Measurements from ENCODE around the gene SCAMP2.

The SCAMP2 gene

DNA sequence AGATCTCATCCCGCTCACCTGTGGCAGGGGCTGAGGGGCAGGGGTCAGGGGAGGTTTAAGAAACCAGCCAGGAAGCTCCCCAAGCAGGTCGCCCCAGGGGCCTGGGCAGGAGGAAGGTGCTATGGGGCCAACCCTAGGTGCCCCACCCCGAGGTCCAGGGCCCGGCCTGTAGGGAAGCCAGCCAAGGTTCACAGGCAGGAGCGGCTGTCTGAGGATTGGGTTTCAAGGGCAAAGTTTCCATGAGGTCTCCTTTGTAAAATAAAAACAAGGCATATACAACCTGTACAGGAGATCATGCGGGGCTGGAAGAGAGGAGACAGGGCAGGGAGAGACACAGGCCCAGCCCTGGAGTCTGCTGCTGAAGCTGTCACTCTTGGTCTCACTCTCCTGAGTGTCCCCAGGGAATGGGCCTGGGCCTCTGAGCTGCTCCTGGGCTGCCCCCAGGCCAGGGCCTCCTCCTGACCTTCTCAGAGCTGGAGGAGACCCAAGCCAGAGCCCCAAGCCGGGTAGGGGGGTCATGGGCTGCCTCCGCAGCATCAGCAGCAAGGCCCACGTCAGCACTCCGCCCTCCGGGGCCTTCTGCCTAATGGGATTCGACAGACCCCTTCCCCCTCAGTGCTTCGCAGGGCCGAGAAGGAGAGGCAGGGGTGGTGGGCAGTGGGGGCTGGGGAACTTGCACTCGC is 41.2 kb downstream of the SCAMP2 start:
- no peak for DNase-seq (ENCODE audit: low spot score)
- in situ Hi-C loops (cut with MboI; ENCODE audit: low sequenced_read_pairs, unreplicated experiment): no loop called here
- TF ChIP-seq, protein P1, sequence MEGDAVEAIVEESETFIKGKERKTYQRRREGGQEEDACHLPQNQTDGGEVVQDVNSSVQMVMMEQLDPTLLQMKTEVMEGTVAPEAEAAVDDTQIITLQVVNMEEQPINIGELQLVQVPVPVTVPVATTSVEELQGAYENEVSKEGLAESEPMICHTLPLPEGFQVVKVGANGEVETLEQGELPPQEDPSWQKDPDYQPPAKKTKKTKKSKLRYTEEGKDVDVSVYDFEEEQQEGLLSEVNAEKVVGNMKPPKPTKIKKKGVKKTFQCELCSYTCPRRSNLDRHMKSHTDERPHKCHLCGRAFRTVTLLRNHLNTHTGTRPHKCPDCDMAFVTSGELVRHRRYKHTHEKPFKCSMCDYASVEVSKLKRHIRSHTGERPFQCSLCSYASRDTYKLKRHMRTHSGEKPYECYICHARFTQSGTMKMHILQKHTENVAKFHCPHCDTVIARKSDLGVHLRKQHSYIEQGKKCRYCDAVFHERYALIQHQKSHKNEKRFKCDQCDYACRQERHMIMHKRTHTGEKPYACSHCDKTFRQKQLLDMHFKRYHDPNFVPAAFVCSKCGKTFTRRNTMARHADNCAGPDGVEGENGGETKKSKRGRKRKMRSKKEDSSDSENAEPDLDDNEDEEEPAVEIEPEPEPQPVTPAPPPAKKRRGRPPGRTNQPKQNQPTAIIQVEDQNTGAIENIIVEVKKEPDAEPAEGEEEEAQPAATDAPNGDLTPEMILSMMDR (IDR thresholded peaks at IDR 0.05; ENCODE audit: borderline replicate concordance, control extremely low read depth, extremely low read depth, insufficient read depth, missing control alignments): no peak

DNA sequence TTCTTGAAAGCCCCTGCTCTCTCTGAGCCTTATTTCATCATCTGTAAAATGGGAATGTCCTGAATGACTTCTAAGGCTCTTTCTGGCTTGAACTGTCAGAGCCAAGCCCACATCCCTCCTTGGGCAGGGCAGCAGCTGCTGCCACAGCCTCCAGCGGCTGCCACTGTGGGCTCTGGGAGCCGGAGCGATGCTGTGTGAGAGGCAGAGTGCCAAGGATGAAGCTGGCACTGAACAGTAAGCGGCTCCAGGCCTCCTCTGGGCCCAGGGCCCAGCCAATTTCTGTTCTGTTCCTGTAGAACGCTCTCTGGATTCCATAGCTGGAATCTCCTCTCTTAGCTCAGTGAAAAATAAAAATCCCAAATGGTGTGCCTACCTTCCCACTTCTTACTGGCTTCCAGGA is 42.3 kb downstream of the SCAMP2 start:
- in situ Hi-C loops (cut with MboI; ENCODE audit: low sequenced_read_pairs, unreplicated experiment): no loop called here
- no peak for DNase-seq (ENCODE audit: low spot score)
- TF ChIP-seq, protein P1 (IDR thresholded peaks at IDR 0.05; ENCODE audit: borderline replicate concordance, control extremely low read depth, extremely low read depth, insufficient read depth, missing control alignments): no peak

DNA sequence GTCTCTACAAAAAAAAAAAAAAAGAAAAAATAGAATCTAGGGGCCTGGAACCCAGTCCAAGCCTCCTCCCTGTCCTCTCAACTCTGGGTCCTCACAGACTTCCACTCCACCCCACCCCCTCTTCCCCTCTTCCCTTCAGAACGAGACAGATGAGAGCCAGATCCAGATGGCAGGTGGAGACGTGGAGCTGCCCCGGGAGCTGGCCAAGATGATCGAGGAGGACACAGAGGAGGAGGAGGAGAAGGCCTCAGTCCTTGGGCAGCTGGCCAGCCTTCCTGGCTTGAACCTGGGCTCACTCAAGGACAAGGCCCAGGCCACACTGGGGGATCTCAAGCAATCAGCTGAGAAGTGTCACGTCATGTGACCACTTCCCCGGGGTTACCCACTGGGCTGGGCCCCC is 43.2 kb downstream of the SCAMP2 start:
- TF ChIP-seq, protein P1 (IDR thresholded peaks at IDR 0.05; ENCODE audit: borderline replicate concordance, control extremely low read depth, extremely low read depth, insufficient read depth, missing control alignments): no peak
- DNase-seq (ENCODE audit: low spot score): no peak
- in situ Hi-C loops (cut with MboI; ENCODE audit: low sequenced_read_pairs, unreplicated experiment): no loop called here

DNA sequence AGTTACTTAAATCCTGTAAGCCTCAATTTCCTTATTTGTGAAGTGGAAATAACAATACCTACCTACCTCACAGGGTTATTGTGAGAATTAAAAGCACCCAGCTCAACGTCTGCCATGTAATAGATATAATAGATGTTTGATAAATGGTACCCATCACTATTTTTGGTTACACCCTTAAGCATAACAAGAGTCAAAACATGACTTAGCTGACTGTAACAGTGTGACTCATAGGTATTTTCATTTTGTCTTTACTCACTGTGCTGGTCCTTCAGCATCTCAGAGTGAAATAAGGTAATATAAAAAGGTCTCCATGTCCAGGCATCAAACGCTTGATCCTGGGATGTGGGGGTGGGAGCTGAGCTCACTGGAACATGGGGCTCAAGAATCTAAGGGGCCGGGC is 43.7 kb downstream of the SCAMP2 start:
- TF ChIP-seq, protein P1 (IDR thresholded peaks at IDR 0.05; ENCODE audit: borderline replicate concordance, control extremely low read depth, extremely low read depth, insufficient read depth, missing control alignments): no peak
- in situ Hi-C loops (cut with MboI; ENCODE audit: low sequenced_read_pairs, unreplicated experiment): no loop called here
- no peak for DNase-seq (ENCODE audit: low spot score)

DNA sequence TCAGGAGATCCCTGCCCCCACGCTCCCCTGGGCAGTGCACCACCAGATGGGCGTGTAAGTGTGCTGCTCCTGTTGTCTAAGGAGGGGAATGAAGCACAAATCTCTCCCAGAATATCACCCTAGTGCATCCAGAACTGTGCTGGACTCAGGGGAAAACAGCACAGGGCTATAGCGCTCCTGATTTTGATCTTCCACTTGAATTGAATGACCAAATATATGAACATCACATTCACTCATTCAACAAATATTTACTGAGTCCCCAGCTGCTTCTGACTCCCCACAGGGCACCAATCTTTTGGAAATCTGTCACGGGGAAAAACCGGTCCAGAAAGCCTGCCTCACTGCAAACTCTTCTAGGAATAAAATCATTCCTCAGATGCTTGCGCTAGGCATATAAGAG is 44.3 kb downstream of the SCAMP2 start:
- TF ChIP-seq, protein P1 (IDR thresholded peaks at IDR 0.05; ENCODE audit: borderline replicate concordance, control extremely low read depth, extremely low read depth, insufficient read depth, missing control alignments): no peak
- no peak for DNase-seq (ENCODE audit: low spot score)
- in situ Hi-C loops (cut with MboI; ENCODE audit: low sequenced_read_pairs, unreplicated experiment): no loop called here

DNA sequence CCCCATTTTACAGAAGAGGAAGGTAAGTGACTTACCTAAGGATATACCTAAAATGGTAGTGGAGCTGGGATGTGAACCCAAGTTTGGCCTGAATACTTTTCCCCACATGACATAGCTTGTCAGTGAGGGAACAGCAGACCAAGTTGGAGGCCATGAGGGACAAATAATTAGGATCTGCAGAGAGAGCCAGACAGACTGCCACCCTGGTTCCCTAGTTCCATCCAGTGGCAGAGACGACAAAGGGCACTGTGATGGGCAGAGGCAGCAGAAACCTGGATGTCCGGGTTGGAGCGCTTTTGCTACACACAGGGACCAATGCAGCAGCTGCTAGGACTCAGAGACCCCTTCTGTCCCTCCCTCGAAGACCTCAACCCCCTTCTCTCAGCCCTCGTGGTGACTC is 45.6 kb downstream of the SCAMP2 start:
- in situ Hi-C loops (cut with MboI; ENCODE audit: low sequenced_read_pairs, unreplicated experiment): no loop called here
- DNase-seq (ENCODE audit: low spot score): no peak
- TF ChIP-seq, protein P1 (IDR thresholded peaks at IDR 0.05; ENCODE audit: borderline replicate concordance, control extremely low read depth, extremely low read depth, insufficient read depth, missing control alignments): no peak

All from GM13976 (cell line).